ENCODE data around the gene RPTN.

GRCh38 chr1:152137215-152137614, 21.8 kb downstream of the RPTN start:
- no peak for TF ChIP-seq ZNF274 (IDR thresholded peaks at IDR 0.05; ENCODE audit: low read depth, low read length)
- no peak for TF ChIP-seq YY1 (IDR thresholded peaks at IDR 0.05; ENCODE audit: insufficient read depth, insufficient read length)

Data from NT2/D1 (cell line).